H1 (cell line): ENCODE measurements around the gene ACTN2. TPM values are rescaled to one million over a fixed set of nuclear protein-coding genes. Genes with fewer than 3 reads are reported as not detected.

Experiments
- BACH1 ChIP-seq: IDR thresholded peaks from 2 replicates; pipeline ENCODE4 v1.6.1; 2012; ENCODE audit warnings: low read length, improper control_type of control experiment
- CBX5 ChIP-seq: fragments of 300-800, 300-1000 bp; sonication (generic); IDR thresholded peaks from 2 replicates; pipeline ENCODE4 v1.7.1; 2016; ENCODE audit warnings: antibody characterized with exemption, low read length, low read depth
- CEBPB ChIP-seq: IDR thresholded peaks from 2 replicates; pipeline ENCODE4 v1.6.1; 2012; ENCODE audit warnings: low read depth, low read length
- polyA plus RNA-seq, 7 experiments: library from polyadenylated mRNA; depleted of rRNA in 3 of 7; stranded (reverse) in 5 of 7; unstranded in 2 of 7; fragments of >200 nt in 5 of 7; fragments of 200-250 nt in 2 of 7; gene quantifications; 1 replicate in 5 of 7; 2 replicates in 1 of 7; 4 replicates in 1 of 7; pipeline versions ENCODE4 v1.2.1 to v1.2.3, GENCODE V29; 2011 to 2013; ENCODE audit warnings: missing spikeins in 2 of 7, mixed read lengths in 2 of 7
- total RNA-seq: library from RNA; stranded (reverse); fragmentation: NEBNext Ultra II Directional; extraction: Animal tissue kit (Norgen Biotek cat#: 25700); gene quantifications from 2 replicates; pipeline ENCODE4 v1.2.1, GENCODE V29; 2021
- TF ChIP-seq, protein P1 (sequence below): fragments of 300-600 bp; sonication (generic); IDR thresholded peaks from 2 replicates; pipeline ENCODE4 v1.7.1; 2012; ENCODE audit warnings: low read length, moderate library complexity, mild to moderate bottlenecking, inconsistent platforms; ENCODE audit not compliant: insufficient replicate concordance

ACTN2 gene
- total and polyA plus RNA-seq, 2 of the 8 experiments (the other 6 are each of a cell fraction or from before 2014, with no cell fraction given) = 1.9 to 4.1 TPM

DNA sequence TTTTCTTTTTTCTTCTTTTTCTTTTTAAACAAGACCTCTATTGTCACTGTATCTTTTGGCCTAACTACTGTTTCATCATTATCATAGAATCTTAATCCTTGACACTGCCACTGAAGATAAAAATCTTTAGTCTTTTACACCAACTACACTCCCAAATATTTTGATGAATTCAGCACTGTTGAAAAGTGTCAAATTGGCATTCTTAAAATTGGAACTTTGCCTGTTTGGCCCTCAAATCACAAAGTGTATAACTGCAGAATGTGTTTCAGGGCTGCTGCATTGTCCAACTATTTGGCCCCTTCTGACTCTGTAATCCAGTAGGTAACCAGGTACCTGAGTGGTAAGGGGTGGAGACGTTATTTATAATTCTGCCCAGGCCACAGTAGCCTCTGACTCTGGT lies 34.3 kb downstream of the ACTN2 start (continued):
- TF ChIP-seq, protein P1, sequence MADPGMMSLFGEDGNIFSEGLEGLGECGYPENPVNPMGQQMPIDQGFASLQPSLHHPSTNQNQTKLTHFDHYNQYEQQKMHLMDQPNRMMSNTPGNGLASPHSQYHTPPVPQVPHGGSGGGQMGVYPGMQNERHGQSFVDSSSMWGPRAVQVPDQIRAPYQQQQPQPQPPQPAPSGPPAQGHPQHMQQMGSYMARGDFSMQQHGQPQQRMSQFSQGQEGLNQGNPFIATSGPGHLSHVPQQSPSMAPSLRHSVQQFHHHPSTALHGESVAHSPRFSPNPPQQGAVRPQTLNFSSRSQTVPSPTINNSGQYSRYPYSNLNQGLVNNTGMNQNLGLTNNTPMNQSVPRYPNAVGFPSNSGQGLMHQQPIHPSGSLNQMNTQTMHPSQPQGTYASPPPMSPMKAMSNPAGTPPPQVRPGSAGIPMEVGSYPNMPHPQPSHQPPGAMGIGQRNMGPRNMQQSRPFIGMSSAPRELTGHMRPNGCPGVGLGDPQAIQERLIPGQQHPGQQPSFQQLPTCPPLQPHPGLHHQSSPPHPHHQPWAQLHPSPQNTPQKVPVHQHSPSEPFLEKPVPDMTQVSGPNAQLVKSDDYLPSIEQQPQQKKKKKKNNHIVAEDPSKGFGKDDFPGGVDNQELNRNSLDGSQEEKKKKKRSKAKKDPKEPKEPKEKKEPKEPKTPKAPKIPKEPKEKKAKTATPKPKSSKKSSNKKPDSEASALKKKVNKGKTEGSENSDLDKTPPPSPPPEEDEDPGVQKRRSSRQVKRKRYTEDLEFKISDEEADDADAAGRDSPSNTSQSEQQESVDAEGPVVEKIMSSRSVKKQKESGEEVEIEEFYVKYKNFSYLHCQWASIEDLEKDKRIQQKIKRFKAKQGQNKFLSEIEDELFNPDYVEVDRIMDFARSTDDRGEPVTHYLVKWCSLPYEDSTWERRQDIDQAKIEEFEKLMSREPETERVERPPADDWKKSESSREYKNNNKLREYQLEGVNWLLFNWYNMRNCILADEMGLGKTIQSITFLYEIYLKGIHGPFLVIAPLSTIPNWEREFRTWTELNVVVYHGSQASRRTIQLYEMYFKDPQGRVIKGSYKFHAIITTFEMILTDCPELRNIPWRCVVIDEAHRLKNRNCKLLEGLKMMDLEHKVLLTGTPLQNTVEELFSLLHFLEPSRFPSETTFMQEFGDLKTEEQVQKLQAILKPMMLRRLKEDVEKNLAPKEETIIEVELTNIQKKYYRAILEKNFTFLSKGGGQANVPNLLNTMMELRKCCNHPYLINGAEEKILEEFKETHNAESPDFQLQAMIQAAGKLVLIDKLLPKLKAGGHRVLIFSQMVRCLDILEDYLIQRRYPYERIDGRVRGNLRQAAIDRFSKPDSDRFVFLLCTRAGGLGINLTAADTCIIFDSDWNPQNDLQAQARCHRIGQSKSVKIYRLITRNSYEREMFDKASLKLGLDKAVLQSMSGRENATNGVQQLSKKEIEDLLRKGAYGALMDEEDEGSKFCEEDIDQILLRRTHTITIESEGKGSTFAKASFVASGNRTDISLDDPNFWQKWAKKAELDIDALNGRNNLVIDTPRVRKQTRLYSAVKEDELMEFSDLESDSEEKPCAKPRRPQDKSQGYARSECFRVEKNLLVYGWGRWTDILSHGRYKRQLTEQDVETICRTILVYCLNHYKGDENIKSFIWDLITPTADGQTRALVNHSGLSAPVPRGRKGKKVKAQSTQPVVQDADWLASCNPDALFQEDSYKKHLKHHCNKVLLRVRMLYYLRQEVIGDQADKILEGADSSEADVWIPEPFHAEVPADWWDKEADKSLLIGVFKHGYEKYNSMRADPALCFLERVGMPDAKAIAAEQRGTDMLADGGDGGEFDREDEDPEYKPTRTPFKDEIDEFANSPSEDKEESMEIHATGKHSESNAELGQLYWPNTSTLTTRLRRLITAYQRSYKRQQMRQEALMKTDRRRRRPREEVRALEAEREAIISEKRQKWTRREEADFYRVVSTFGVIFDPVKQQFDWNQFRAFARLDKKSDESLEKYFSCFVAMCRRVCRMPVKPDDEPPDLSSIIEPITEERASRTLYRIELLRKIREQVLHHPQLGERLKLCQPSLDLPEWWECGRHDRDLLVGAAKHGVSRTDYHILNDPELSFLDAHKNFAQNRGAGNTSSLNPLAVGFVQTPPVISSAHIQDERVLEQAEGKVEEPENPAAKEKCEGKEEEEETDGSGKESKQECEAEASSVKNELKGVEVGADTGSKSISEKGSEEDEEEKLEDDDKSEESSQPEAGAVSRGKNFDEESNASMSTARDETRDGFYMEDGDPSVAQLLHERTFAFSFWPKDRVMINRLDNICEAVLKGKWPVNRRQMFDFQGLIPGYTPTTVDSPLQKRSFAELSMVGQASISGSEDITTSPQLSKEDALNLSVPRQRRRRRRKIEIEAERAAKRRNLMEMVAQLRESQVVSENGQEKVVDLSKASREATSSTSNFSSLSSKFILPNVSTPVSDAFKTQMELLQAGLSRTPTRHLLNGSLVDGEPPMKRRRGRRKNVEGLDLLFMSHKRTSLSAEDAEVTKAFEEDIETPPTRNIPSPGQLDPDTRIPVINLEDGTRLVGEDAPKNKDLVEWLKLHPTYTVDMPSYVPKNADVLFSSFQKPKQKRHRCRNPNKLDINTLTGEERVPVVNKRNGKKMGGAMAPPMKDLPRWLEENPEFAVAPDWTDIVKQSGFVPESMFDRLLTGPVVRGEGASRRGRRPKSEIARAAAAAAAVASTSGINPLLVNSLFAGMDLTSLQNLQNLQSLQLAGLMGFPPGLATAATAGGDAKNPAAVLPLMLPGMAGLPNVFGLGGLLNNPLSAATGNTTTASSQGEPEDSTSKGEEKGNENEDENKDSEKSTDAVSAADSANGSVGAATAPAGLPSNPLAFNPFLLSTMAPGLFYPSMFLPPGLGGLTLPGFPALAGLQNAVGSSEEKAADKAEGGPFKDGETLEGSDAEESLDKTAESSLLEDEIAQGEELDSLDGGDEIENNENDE = no peak
- TF ChIP-seq CBX5 (no peak), BACH1 (no peak), CEBPB (no peak)
